ENCODE measurements around the gene NSG2. TPM values are rescaled to one million over a fixed set of nuclear protein-coding genes. Genes with fewer than 3 reads are reported as not detected.

NSG2 gene
- total RNA-seq, 1 donor from 2014 or later, result 1.6 TPM

DNA sequence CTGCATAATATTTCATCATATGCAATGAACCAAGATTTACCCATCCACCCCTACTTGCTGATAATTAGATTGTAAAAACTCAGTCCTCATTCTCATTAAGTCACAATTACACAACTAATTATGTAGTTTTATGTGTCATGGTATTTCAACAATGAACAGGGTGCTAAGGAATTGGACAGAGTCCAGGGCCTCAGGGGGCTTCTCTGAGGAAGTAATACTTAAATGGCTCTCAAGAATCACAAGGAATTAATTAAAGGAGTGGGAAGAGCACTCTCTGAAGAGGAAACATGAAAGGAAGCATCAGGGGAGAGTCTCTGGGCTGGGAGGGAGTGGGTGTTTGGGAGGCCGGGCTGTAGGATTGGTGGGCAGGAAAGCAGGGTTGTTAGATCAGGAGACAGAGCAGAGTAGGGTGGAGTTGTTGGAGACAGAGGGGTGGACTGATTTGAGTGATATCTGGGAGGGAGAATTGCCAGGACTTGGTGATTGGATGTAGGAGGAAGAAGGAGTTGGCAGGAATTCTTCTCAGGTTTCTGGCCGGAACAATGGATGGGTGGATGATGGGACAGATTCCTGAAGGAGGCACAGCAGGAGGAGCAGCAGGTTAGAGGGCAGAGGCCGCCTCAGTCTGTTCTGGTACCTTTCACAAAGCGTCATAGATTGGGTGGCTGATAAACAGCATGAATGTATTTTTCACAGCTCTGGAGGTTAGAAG, 23.0 kb upstream of the NSG2 start:
- H3K27ac Mint-ChIP-seq, result no peak overlapping the region
- peaks cover 11% of the 10 kb centered on the region for H3K27me3 Mint-ChIP-seq
- no peaks in the 10 kb centered on the region for H3K4me1 Mint-ChIP-seq (ENCODE audit: low read depth)

DNA sequence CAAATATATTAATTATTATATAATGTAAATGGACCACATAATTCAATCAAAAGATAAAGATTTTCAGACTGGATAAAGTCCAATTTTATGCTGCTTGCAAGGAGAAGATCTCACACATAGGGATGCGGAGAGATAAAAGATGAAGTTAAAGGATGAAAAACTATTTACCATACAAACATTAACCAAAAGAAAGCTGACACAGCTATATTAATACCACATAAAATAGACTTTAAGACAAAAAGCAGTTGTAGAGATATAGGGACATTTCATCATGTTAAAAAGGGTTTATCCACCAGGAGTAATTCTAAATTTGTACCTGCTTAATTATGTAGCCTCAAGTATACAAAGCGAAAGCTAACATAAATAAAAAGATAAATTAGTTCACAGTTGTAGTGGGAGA, 15.2 kb upstream of the NSG2 start:
- peaks cover 10% of the 10 kb centered on the region for H3K27me3 Mint-ChIP-seq
- TF ChIP-seq, protein P1, sequence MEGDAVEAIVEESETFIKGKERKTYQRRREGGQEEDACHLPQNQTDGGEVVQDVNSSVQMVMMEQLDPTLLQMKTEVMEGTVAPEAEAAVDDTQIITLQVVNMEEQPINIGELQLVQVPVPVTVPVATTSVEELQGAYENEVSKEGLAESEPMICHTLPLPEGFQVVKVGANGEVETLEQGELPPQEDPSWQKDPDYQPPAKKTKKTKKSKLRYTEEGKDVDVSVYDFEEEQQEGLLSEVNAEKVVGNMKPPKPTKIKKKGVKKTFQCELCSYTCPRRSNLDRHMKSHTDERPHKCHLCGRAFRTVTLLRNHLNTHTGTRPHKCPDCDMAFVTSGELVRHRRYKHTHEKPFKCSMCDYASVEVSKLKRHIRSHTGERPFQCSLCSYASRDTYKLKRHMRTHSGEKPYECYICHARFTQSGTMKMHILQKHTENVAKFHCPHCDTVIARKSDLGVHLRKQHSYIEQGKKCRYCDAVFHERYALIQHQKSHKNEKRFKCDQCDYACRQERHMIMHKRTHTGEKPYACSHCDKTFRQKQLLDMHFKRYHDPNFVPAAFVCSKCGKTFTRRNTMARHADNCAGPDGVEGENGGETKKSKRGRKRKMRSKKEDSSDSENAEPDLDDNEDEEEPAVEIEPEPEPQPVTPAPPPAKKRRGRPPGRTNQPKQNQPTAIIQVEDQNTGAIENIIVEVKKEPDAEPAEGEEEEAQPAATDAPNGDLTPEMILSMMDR (IDR thresholded peaks at IDR 0.05; ENCODE audit: unreplicated experiment), result no peak
- peaks cover 14% of the 10 kb centered on the region for H3K4me1 Mint-ChIP-seq (ENCODE audit: low read depth)
- peaks cover 18% of the 10 kb centered on the region for H3K9me3 Mint-ChIP-seq (ENCODE audit: low read depth)
- no peak for DNase-seq (ENCODE audit: low spot score, unreplicated experiment)
- H3K27ac Mint-ChIP-seq, result no peak overlapping the region
- H3K4me3 Mint-ChIP-seq (ENCODE audit: low read depth), result no peak overlapping the region
- H3K36me3 Mint-ChIP-seq (ENCODE audit: insufficient read depth), result peaks cover 3% of the 10 kb centered on the region

More for the DNA sequence above, 23.0 kb upstream of the NSG2 start:
- no peak overlapping the region for H3K4me3 Mint-ChIP-seq (ENCODE audit: low read depth)
- TF ChIP-seq, protein P1 (IDR thresholded peaks at IDR 0.05; ENCODE audit: unreplicated experiment), result no peak
- no peaks in the 10 kb centered on the region for H3K36me3 Mint-ChIP-seq (ENCODE audit: insufficient read depth)
- DNase-seq (ENCODE audit: low spot score, unreplicated experiment), result no peak
- H3K9me3 Mint-ChIP-seq (ENCODE audit: low read depth), result peaks cover 6% of the 10 kb centered on the region

DNA sequence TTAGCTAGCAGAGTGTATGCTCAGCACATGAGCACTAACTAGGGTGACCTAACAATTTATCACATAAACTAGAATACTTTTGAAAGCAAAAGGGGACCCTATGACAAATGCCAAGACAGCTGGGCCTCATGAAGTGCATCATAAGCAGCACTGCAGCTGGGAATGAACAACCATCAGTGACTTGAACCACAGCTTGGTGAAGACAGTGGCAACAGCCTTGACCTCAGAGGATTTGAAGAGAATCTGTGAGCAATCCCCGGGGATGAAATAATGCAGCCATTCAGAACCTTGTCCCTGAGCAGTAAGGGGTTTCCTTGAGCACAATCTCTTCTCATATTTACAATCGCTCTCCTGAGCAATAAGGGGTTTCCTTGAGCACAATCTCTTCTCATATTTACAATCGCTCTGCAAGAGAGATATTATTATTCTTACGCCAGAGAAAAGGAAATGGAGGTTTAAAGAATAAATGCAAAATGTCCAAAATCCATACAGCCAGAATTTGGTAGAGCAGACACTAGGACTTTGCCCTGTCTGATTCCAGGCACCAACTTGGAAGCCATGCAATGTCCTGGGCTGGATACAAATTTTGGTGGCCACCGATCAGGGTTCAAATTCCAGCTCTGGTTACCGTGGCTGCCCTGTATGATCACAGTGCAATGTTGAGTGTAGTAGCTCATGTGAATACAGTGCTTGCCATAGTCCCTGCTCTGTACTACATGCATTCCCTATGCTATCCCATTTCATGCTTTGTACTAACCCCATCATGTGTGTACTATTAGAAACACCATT, 846 bp upstream of the NSG2 start:
- Mint-ChIP-seq H3K4me3 (ENCODE audit: low read depth) (no peak overlapping the region), H3K27me3 (peaks cover 28% of the 10 kb centered on the region), H3K36me3 (ENCODE audit: insufficient read depth) (no peaks in the 10 kb centered on the region), H3K9me3 (ENCODE audit: low read depth) (no peaks in the 10 kb centered on the region), H3K27ac (no peak overlapping the region), H3K4me1 (ENCODE audit: low read depth) (no peaks in the 10 kb centered on the region)
- TF ChIP-seq, protein P1 (IDR thresholded peaks at IDR 0.05; ENCODE audit: unreplicated experiment), result no peak
- DNase-seq (ENCODE audit: low spot score, unreplicated experiment), result no peak

DNA sequence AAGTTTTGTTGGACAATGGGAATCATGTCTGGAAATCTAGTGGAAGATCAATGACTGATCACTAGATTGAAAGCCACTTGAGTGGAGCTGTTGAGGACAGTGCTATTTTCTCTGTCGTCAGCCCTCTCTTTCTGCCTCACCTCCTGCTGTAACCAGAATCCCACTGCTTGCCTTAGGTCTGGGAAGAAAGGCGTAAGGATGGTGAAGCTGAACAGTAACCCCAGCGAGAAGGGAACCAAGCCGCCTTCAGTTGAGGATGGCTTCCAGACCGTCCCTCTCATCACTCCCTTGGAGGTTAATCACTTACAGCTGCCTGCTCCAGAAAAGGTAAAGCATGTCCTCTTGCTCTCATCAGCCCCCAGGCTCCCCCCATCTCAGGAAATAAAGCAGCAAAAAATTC, 1.1 kb downstream of the NSG2 start:
- no peak for DNase-seq (ENCODE audit: low spot score, unreplicated experiment)
- TF ChIP-seq, protein P1 (IDR thresholded peaks at IDR 0.05; ENCODE audit: unreplicated experiment), result no peak

DNA sequence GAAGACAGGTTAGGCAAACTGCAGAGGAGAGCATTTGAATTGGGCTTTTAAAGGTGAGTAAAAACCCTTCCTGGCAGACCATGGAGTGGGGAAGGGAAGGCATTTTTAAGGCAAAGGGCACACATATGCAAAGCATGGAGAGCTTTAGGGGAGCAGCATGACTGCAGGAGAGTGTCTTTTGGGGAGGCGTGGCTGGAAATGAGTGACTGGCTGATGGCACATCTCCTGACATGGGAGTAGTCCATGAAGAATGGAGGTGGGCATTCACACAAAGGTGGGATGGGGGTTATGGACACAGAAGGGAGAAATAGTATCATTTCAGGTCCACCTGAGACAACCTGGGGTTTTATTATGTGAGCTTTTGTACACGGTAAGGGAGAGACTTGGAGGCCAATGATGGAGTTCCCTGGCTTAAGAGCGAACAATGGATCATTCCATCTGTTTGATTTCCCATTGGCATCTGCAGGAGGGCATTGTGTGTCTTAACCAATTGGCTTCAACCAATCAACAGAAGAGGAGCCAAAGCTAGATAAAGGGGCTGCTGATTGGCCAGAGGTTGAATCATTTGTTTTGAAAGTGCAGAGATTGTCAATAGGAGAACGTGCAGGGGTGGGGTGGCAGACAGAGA, 2.1 kb downstream of the NSG2 start:
- Mint-ChIP-seq H3K9me3 (ENCODE audit: low read depth) (no peaks in the 10 kb centered on the region), H3K36me3 (ENCODE audit: insufficient read depth) (no peaks in the 10 kb centered on the region), H3K4me3 (ENCODE audit: low read depth) (no peak overlapping the region), H3K4me1 (ENCODE audit: low read depth) (no peaks in the 10 kb centered on the region), H3K27me3 (peaks cover 35% of the 10 kb centered on the region), H3K27ac (no peak overlapping the region)
- TF ChIP-seq, protein P1 (IDR thresholded peaks at IDR 0.05; ENCODE audit: unreplicated experiment), result no peak
- no peak for DNase-seq (ENCODE audit: low spot score, unreplicated experiment)

More for the DNA sequence above, 1.1 kb downstream of the NSG2 start:
- Mint-ChIP-seq H3K4me1 (ENCODE audit: low read depth) (no peaks in the 10 kb centered on the region), H3K27me3 (peaks cover 33% of the 10 kb centered on the region), H3K9me3 (ENCODE audit: low read depth) (no peaks in the 10 kb centered on the region), H3K27ac (no peak overlapping the region), H3K4me3 (ENCODE audit: low read depth) (no peak overlapping the region), H3K36me3 (ENCODE audit: insufficient read depth) (no peaks in the 10 kb centered on the region)
